ENCODE data around the gene MATCAP1. TPM values are rescaled to one million over a fixed set of nuclear protein-coding genes. Genes with fewer than 3 reads are reported as not detected.

Gene MATCAP1
- total and polyA plus RNA-seq, 2 of the 13 experiments (the other 11 are each of a cell fraction or from before 2014, with no cell fraction given): 11.2 to 24.5 TPM

GRCh38 chr16:67150047-67150832 lies 33.5 kb downstream of the MATCAP1 start (continued):
- TF ChIP-seq ZNF549 (CRISPR knock-in tag; IDR thresholded peaks at IDR 0.05) (no peak; the same call in 1 of the 2 replicates), ZKSCAN5 (CRISPR knock-in tag; IDR thresholded peaks at IDR 0.05) (no peak), CCAR2 (optimal IDR thresholded peaks at IDR 0.05; ENCODE audit: low read depth, low read length) (no peak), ZNF235 (CRISPR knock-in tag; IDR thresholded peaks at IDR 0.05; ENCODE audit: borderline replicate concordance) (0 out of 2 replicates have a peak, but pooled peaks have one; percentile 38), ZNF703 (CRISPR knock-in tag; IDR thresholded peaks at IDR 0.05; ENCODE audit: borderline replicate concordance) (no peak), FOXK1 (CRISPR knock-in tag; IDR thresholded peaks at IDR 0.05; ENCODE audit: borderline replicate concordance, low read depth) (no peak), ZNF274 (CRISPR knock-in tag; IDR thresholded peaks at IDR 0.05) (no peak), NBN (conservative IDR thresholded peaks at IDR 0.05) (no peak), TMF1 (CRISPR knock-in tag; IDR thresholded peaks at IDR 0.05; ENCODE audit: low read depth) (no peak), ZNF567 (CRISPR knock-in tag; IDR thresholded peaks at IDR 0.05; ENCODE audit: borderline replicate concordance) (no peak), ZNF136 (CRISPR knock-in tag; IDR thresholded peaks at IDR 0.05; ENCODE audit: low read depth) (no peak), TFE3 (CRISPR knock-in tag; IDR thresholded peaks at IDR 0.05) (no peak), ZSCAN20 (CRISPR knock-in tag; IDR thresholded peaks at IDR 0.05; ENCODE audit: borderline replicate concordance) (no peak), RFX1 (IDR thresholded peaks at IDR 0.05) (no peak), RXRA (CRISPR knock-in tag; IDR thresholded peaks at IDR 0.05) (no peak), CBX1 (IDR thresholded peaks at IDR 0.05; ENCODE audit: low read depth) (no peak)
- TF ChIP-seq, protein P1, sequence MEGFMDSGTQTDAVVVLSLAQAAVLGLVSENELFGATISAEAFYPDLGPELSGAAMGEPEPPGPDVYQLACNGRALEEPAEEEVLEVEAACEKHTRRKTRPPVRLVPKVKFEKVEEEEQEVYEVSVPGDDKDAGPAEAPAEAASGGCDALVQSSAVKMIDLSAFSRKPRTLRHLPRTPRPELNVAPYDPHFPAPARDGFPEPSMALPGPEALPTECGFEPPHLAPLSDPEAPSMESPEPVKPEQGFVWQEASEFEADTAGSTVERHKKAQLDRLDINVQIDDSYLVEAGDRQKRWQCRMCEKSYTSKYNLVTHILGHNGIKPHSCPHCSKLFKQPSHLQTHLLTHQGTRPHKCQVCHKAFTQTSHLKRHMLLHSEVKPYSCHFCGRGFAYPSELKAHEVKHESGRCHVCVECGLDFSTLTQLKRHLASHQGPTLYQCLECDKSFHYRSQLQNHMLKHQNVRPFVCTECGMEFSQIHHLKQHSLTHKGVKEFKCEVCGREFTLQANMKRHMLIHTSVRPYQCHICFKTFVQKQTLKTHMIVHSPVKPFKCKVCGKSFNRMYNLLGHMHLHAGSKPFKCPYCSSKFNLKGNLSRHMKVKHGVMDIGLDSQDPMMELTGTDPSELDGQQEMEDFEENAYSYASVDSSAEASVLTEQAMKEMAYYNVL (CRISPR knock-in tag; IDR thresholded peaks at IDR 0.05; ENCODE audit: borderline replicate concordance): peak; percentile 63
- TF ChIP-seq, protein P2, sequence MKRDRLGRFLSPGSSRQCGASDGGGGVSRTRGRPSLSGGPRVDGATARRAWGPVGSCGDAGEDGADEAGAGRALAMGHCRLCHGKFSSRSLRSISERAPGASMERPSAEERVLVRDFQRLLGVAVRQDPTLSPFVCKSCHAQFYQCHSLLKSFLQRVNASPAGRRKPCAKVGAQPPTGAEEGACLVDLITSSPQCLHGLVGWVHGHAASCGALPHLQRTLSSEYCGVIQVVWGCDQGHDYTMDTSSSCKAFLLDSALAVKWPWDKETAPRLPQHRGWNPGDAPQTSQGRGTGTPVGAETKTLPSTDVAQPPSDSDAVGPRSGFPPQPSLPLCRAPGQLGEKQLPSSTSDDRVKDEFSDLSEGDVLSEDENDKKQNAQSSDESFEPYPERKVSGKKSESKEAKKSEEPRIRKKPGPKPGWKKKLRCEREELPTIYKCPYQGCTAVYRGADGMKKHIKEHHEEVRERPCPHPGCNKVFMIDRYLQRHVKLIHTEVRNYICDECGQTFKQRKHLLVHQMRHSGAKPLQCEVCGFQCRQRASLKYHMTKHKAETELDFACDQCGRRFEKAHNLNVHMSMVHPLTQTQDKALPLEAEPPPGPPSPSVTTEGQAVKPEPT (CRISPR knock-in tag; IDR thresholded peaks at IDR 0.05; ENCODE audit: low read depth): no peak
- TF ChIP-seq, protein P3, sequence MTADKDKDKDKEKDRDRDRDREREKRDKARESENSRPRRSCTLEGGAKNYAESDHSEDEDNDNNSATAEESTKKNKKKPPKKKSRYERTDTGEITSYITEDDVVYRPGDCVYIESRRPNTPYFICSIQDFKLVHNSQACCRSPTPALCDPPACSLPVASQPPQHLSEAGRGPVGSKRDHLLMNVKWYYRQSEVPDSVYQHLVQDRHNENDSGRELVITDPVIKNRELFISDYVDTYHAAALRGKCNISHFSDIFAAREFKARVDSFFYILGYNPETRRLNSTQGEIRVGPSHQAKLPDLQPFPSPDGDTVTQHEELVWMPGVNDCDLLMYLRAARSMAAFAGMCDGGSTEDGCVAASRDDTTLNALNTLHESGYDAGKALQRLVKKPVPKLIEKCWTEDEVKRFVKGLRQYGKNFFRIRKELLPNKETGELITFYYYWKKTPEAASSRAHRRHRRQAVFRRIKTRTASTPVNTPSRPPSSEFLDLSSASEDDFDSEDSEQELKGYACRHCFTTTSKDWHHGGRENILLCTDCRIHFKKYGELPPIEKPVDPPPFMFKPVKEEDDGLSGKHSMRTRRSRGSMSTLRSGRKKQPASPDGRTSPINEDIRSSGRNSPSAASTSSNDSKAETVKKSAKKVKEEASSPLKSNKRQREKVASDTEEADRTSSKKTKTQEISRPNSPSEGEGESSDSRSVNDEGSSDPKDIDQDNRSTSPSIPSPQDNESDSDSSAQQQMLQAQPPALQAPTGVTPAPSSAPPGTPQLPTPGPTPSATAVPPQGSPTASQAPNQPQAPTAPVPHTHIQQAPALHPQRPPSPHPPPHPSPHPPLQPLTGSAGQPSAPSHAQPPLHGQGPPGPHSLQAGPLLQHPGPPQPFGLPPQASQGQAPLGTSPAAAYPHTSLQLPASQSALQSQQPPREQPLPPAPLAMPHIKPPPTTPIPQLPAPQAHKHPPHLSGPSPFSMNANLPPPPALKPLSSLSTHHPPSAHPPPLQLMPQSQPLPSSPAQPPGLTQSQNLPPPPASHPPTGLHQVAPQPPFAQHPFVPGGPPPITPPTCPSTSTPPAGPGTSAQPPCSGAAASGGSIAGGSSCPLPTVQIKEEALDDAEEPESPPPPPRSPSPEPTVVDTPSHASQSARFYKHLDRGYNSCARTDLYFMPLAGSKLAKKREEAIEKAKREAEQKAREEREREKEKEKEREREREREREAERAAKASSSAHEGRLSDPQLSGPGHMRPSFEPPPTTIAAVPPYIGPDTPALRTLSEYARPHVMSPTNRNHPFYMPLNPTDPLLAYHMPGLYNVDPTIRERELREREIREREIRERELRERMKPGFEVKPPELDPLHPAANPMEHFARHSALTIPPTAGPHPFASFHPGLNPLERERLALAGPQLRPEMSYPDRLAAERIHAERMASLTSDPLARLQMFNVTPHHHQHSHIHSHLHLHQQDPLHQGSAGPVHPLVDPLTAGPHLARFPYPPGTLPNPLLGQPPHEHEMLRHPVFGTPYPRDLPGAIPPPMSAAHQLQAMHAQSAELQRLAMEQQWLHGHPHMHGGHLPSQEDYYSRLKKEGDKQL (CRISPR knock-in tag; IDR thresholded peaks at IDR 0.05; ENCODE audit: low read depth): no peak

All from HepG2 (cell line).